ENCODE data around the gene BCL7A.

BCL7A gene

DNA sequence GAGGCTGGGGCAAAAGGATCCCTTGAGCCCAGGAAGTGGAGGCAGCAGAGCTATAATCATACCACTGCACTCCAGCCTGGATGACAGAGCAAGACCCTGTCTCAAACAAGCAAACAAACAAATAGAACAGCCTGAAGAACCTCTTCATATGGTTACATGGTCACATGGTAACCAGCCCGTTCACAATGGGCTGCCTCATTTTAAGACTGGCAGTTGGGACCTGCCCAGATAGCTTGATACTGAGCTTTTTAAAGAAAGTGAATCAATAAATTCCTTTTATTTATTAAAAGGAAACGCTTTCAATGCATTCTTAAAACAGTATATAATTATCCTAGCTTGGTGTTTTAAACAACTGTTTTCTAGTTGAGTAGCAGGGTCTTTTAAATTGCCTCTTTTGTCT, 67.4 kb downstream of the BCL7A start:
- TF ChIP-seq CTCF (conservative IDR thresholded peaks at IDR 0.05; ENCODE audit: low read depth), result no peak
- no peak for DNase-seq (ENCODE audit: low spot score)
- H3K27ac ChIP-seq, result peak overlapping the region; percentile 15; the same call in 1 of the 2 replicates
- POLR2A ChIA-PET (ENCODE audit: low non-redundant PET), result interaction anchor here (0.6 kb wide), 2 partner anchors 8 to 85 kb away, joined by 3 to 4 read pairs; no protein-coding TSS in a partner anchor
- CTCF ChIA-PET, result interaction anchor here (0.9 kb wide), 1 partner anchor 11 kb away, joined by 4 read pairs; no protein-coding TSS in a partner anchor

DNA sequence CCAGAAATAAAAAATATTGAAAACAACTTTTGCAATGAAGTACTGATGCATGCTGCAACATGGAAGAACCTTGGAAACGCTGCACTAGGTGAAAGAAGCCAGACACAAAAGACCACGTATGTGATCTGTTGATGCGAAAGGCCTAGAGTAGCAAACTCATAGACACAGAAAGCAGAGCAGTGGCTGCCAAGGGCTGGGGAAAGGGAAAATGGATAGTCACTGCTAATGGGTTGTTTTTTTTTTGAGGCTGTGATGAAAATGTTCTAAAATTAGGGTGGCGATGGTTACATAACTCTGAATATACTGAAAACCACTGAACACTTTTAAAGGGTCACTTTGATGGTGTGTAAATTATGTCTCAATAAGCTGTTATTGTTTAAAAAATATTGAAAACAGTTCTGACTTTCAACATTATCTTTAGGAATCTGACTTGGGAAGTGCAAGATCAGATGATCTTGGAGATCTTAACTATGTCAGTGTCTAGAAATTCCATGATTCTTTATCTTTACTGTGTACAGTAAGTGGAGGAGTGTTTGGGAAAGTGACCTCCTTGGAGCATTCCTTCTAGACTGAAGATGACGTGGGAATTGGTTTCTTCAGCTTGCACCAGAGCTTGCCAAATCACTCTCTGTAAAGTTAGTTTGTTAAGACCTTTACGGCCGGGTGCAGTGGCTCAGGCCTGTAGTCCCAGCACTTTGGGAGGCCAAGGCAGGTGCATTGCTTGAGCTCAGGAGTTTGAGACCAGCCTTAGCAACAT, 69.3 kb downstream of the BCL7A start:
- POLR2A ChIA-PET (ENCODE audit: low non-redundant PET), result no interaction called here
- CTCF ChIA-PET, result interaction anchor here (0.6 kb wide), 2 partner anchors 28 to 731 kb away, joined by 3 read pairs; no protein-coding TSS in a partner anchor
- peak overlapping the region; percentile 42; the same call in 1 of the 2 replicates for H3K27ac ChIP-seq
- no peak for TF ChIP-seq CTCF (conservative IDR thresholded peaks at IDR 0.05; ENCODE audit: low read depth)
- DNase-seq (ENCODE audit: low spot score), result no peak

DNA sequence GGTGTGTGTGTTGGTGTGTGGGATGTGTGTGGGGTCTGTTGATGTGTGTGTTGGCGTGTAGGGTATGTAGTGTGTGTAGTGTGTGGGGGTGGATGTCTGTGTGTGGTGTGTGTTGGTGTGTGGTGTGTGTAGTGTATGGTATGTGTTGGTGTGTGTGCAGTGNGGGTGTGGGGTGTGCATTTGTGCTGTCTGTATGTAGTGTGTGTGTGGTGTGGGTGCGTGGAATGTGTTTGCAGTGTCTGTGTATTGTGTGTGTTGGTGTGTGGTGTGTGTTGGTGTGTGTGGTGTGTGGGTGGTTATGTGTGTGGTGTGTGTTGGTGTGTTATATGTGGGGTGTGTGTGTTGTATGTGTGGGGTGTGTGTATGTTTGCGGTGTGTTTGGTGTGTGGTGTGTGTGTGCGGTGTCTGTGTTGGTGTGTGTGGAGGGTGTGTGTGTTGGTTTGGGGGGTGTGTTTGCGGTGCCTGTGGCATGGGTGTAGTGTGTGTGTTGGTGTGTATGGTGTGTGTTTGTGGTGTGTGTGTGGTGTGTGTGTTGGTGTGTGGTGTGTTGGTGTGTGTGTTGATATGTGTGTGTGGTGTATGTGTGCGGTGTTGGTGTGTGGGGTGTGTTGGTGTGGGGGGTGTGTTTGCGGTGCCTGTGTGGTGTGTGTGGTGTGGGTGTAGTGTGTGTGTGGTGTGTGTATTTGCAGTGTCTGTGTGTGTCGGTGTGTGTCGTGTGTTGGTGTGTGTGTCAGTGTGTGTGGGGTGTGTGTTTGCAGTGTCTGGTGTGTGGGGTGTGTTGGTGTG, 71.6 kb downstream of the BCL7A start:
- POLR2A ChIA-PET (ENCODE audit: low non-redundant PET), result no interaction called here
- CTCF ChIA-PET, result no interaction called here

DNA sequence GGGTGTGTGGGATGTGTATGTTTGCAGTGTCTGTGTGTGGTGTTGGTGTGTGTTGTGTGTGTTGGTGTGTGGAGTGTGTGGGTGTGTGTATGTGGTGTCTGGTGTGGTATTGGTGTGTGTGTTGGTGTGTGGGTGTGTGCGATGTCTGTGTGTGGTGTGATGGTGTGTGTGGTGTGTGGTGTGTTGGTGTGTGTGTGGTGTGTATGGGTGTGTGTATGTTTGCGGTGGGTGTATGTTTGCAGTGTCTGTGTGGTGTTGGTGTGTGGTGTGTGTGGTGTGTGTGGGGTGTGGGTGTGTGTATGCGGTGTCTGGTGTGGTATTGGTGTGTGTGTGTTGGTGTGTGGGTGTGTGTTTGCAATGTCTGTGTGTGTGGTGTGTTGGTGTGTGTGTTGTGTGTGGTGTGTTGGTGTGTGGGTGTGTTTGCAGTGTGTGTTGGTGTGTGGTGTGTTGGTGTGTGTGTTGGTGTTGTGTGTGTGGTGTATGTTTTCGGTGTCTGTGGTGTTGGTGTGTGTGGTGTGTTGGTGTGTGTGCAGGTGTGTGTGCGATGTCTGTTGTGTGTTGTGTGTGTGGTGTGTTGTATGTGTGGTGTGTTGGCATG, 72.6 kb downstream of the BCL7A start:
- TF ChIP-seq CTCF (conservative IDR thresholded peaks at IDR 0.05; ENCODE audit: low read depth), result no peak
- ChIA-PET CTCF (no interaction called here), POLR2A (ENCODE audit: low non-redundant PET) (no interaction called here)
- no peak for DNase-seq (ENCODE audit: low spot score)
- peak overlapping the region; percentile 99 for H3K27ac ChIP-seq

More for the DNA sequence above, 71.6 kb downstream of the BCL7A start:
- no peak for DNase-seq (ENCODE audit: low spot score)
- no peak for TF ChIP-seq CTCF (conservative IDR thresholded peaks at IDR 0.05; ENCODE audit: low read depth)
- H3K27ac ChIP-seq, result peak overlapping the region; percentile 99

- ChIA-PET POLR2A (ENCODE audit: low non-redundant PET) (no interaction called here), CTCF (no interaction called here)
- no peak for TF ChIP-seq CTCF (conservative IDR thresholded peaks at IDR 0.05; ENCODE audit: low read depth)
- peak overlapping the region; percentile 99 for H3K27ac ChIP-seq
- DNase-seq (ENCODE audit: low spot score), result no peak
These were observed 73.3 kb downstream of the BCL7A start for GRCh38 chr12:122094735-122095631.

All from RWPE1 (cell line).